HL-60/S4 (cell line): Measurements from ENCODE around the gene PKNOX2.

Experiments
- in situ Hi-C: fragments of 300-500 bp; cut with MboI; formaldehyde crosslinking; loops from 2 replicates; pipeline ENCODE4 v1.14.3; 2022; ENCODE audit warnings: low sequenced_read_pairs

Gene PKNOX2

DNA sequence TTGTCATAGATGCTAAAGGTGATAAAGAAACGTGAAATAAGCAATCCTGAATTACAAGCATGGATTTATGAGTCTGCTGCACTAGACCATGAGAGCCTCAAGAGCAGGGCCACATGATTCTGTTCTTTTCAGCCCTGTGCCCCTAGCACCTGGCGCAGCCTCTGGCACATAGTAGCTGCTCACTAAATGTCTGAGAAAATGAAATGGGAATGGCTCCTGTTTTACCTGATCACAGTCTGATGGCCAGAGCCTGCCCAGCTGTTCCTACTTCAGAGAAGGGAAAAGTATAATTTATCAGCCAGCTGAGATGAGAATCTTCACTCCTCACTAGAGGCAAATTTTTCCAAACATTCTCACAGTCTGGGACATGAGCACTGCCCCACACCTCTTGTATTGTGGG, 10.7 kb upstream of the PKNOX2 start:
- in situ Hi-C loops, result loop anchor here (25.0 kb wide), 1 partner anchor 208 kb away; no protein-coding TSS in a partner anchor

DNA sequence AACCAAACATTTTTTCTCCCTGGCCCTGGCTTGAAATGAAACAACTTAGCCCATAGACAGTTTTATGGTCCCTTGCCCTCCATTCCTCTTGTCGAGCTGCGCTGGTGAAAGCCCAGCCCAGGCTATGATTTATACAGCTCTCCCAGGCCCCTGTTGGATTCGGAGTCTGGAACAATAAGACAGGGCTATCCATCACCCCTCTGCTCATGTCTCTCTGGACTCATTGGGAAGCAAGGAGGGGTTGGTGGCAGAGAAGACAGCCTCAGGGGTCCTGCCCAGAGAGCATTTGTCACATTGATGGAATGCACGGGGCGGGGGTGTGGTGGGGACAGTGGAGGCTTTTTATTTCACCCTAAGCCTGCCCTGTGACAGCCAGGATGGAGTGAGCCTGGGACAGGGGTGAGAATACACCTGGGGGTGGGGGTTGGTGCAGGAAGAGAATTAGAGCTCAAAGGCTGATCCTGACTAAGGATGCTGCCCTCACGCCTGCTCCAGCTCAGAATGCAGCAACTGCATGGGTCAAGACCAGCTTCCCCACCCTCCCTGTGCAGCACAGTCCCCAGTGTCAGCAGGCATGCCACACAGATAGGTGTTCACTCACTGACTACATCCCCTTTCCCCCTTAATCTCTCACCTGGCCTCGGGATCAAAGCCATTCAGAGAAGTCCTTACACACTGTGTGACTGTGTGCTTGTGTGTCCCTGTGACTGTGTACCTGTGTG, 10.0 kb upstream of the PKNOX2 start:
- in situ Hi-C loops, result loop anchor here (25.0 kb wide), 1 partner anchor 208 kb away; no protein-coding TSS in a partner anchor

DNA sequence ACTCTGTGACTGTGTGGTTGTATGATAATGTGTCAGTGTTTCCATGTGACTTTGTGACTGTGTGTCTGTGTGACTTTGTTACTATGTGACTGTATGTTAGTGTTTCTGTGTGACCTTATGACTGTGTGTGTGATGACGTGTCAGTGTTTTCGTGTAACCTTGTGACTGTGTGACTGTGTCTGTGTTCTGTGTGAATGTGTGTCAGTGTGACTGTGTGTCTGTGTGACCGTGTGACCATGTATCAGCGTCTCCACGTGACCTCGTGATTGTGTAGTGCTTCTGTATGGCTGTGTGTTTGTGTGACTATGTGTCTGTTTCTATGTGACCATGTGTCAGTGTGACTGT, 9.5 kb upstream of the PKNOX2 start:
- in situ Hi-C loops, result loop anchor here (25.0 kb wide), 1 partner anchor 207 kb away; no protein-coding TSS in a partner anchor

DNA sequence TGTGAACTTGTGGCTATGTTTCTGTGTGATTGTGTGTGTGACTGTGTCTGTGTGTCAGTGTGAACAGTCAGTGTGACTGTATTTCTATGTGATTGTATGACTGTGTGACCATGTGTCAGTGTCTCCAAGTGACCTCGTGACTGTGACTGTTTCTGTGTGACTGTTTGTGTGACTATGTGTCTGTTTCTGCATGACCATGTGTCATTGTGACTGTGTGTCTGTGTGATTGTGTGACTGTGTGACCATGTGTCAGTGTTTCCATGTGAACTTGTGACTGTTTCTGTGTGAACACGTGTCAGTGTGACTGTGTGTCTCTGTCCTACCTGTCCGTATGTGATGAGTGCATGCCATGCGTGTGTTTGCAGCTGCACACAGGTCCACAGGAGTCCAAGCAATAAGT, 8.8 kb upstream of the PKNOX2 start:
- in situ Hi-C loops, result loop anchor here (25.0 kb wide), 1 partner anchor 207 kb away; no protein-coding TSS in a partner anchor

DNA sequence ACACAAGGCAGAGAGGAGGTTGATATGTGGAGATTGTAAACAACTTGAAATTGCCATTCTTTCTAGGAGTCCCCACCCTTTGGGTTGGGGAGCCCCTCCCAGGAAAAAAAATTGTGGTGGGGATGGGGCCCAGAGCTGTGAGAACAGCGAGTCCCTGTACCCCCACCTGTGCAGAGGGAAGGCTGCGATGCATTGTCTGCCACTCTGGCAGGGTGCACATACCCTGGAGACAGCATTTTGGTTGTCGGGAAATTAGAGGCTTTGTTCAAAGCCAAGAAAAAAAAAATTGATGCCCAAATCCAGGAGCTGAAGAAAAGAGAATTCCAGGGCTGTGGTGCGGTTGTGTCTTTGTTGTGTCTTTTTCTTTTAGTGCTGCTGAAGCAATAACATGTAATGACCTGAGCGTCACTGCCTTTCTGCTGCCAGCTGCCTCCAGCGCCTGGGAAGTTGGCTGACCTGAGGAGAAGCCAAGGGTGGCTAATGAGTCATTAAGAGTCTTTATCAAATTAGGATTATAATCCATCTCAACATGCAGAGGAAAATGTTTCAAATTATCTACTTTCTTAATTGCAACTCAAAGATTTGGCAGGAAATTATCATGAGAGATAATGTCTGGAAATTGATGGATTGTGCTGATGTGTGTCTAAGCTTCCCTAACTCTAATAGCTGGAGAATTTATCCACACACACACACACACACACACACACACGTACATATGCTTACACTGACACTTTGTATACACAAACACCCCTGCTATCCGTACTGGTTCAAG, 8.0 kb upstream of the PKNOX2 start:
- in situ Hi-C loops, result loop anchor here (25.0 kb wide), 1 partner anchor 206 kb away; no protein-coding TSS in a partner anchor

GRCh38 chr11:125157118-125157733, 7.3 kb upstream of the PKNOX2 start:
- in situ Hi-C loops, result loop anchor here (25.0 kb wide), 1 partner anchor 205 kb away; no protein-coding TSS in a partner anchor

DNA sequence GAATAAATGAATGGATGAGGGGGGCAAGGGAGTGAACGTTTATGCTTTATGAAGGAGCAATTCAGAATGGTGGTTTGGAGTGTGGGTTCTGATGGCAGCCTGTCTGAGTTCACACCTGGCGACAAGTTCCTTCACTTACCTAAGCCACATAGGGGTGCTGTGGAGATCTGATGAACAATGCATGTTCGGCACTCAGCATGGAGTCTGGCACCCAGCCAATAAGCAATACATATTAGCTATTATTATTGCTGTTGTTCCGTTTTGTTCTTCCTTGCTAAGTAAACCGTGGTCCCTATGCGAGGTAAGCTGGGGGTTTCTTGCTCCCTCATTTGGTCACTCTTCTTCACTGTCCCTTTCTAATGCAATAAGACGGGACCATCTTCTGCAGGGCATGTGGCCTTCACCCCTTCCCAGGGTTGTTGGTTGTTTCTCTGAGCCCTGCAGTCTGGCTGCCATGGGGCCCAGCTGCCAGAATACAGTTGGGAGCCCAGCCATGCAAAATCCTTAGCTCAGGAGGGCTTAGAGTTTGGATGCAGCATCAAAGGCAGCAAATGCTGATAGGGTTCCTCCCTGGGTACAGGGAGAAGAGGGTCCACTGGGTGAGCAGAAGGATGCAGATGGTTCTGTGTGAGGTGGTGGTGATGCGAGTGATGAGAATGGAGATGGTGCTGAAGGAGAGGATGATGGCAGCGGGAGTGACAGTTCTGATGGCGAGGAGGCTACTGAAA, 6.4 kb upstream of the PKNOX2 start:
- in situ Hi-C loops, result loop anchor here (25.0 kb wide), 1 partner anchor 204 kb away; no protein-coding TSS in a partner anchor

- in situ Hi-C loops, result loop anchor here (25.0 kb wide), 1 partner anchor 200 kb away; no protein-coding TSS in a partner anchor
Observed at GRCh38 chr11:125162743-125163142, 1.8 kb upstream of the PKNOX2 start.

DNA sequence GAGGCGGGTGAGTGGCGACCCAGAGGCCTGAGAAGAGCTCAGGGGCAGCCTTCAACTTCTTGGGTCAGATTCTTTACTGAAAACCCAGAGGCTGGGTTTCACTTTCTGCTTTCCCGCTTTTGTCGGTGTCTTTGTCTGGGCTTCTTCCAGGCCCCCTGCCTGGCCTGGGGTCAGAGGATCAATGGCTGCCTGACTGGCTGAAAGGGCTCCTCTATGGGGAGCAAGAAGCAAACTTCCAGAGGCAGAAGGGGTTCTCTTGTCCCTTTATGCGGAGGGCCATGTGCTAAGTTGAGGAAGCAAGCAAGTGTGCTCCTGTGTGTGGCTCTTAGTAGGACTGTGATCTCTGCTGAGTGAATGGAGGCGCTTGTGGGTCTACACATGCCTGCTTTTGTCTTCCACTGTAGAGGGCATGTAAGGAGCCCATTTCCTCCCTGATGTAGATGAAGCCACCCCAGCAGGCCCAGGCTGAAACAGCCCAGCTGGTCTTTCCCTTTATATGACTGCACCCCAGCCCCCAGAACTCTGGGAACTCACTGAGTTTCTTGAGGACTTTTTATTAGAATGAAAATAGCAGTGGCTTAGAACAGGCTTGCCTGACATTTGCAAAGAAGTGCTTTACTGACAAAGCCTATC, 1.0 kb upstream of the PKNOX2 start:
- in situ Hi-C loops, result loop anchor here (25.0 kb wide), 1 partner anchor 199 kb away; no protein-coding TSS in a partner anchor

DNA sequence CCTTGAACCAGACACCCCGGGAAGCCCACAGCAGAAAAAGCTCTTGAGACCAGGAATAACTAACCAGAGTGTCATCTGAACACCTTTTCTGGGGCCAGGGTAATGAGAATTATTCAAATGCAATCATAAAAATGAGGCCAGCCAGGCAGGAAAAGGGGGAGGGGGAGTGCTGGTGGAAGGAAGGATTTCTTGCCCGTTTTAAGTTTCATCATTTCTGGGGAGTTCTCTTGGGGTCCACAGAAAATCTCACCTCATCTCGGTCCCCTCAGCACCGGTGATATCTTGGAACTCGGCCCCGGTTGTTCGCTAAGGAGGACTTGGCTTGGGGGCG, 495 bp upstream of the PKNOX2 start:
- in situ Hi-C loops, result loop anchor here (25.0 kb wide), 1 partner anchor 198 kb away; no protein-coding TSS in a partner anchor

DNA sequence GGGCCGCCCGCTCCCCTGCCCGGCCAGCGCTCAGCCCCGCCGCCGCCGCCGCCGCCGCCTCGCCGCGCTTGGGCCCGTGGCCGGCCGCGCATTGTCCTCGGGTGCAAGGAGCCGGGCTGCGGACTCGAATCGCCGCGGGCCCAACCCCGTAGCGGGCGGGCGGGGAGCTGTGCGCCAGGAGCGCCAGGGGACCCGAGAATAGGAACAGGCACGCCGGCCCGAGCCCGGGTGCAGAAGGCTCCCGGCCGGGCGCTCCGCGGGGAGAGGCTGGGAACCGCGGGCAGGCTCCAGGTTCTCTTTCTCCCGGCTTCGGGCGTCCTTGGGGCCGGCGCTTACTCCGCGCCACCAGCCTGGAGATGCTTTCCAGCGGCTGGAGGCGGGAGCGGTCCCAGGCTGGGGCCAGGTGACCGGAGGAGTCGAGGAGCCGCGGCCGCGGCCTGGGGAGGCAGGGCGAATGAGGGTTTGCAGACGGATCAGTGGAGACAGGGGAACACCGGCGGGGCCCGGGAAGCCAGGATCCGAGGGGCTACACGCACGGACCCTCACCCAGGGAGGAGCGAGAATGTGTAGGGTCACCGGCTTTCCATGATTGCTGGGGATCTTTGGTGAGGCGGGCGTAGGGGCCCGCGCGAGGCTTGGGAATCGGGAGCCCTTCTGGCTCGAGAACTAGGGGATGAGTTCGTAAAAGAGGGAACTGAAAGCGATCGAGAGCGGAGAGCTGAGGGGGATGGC, 726 bp downstream of the PKNOX2 start:
- in situ Hi-C loops, result loop anchor here (25.0 kb wide), 1 partner anchor 197 kb away; no protein-coding TSS in a partner anchor

DNA sequence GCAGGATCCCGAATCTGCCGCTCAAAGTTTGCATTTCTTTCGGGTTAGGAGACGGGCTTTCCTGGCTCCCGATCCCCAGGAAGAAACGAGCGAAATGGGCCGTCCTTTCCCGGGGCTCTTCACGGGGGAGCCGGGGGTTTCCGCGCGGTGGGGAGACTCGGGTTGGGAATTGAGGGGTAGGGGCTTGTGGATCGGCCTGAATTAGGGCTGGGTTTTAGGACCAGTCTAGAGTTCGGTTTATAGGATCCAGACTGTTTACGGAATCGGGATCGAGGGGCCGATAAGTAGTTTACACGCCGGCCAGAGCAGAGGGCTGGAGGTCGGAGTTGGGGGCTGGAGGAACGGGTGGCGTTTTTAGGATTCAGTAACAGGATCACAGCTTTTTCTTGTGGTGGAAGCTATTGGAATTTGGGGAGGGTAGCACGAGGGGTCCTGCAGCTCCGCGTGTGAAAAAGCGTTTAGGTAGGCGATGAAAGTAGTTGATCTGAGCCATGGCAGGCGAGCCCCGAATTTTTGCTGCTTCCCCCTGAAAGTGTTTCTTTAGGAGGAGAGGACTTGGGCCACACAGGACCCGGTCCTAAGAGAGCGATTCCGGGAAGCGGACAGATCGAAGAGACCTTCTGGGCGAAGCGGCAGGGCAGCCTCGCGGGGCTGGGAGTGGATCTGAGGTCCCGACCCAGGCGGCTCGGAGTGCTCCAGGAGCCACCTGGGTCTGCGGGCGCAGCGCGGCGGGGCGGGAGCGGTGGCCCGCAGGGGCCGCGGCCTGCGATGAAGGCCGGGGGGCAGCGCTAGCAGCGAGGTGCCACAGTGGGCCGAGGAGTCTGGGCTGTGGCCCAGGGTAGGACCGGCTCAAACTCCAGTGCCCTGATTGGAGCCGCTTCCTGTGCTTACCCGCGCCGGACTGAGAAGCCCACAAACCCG, 1.6 kb downstream of the PKNOX2 start:
- in situ Hi-C loops, result loop anchor here (25.0 kb wide), 1 partner anchor 196 kb away; no protein-coding TSS in a partner anchor

DNA sequence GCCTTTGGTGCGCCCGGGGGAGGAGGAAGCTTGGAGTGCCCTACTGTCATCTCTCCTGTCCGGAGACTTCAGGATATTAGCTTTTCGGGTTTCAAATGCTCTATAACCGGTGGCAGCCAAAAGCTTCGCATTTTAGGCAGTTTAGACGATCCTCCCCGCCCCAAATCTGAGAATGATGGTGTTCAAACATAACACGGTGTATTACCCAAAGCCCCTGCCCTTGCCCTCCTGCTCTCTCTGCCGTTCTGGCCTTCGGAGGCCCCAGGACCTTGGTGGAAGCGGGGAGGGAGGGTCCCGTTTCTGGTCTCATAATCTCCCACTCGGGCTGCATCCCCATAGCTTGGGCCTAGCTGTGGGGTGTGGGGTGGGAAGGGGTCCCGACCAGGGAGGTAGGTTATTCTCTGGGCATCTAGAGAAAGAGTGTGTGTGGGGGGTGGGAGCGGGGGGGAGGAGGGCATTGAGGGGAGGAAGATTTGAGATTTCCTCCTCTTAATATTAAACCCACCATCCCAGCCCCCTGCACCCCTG, 2.3 kb downstream of the PKNOX2 start:
- in situ Hi-C loops, result loop anchor here (25.0 kb wide), 1 partner anchor 195 kb away; no protein-coding TSS in a partner anchor

GRCh38 chr11:125167292-125167953, 2.9 kb downstream of the PKNOX2 start:
- in situ Hi-C loops, result loop anchor here (25.0 kb wide), 1 partner anchor 195 kb away; no protein-coding TSS in a partner anchor

DNA sequence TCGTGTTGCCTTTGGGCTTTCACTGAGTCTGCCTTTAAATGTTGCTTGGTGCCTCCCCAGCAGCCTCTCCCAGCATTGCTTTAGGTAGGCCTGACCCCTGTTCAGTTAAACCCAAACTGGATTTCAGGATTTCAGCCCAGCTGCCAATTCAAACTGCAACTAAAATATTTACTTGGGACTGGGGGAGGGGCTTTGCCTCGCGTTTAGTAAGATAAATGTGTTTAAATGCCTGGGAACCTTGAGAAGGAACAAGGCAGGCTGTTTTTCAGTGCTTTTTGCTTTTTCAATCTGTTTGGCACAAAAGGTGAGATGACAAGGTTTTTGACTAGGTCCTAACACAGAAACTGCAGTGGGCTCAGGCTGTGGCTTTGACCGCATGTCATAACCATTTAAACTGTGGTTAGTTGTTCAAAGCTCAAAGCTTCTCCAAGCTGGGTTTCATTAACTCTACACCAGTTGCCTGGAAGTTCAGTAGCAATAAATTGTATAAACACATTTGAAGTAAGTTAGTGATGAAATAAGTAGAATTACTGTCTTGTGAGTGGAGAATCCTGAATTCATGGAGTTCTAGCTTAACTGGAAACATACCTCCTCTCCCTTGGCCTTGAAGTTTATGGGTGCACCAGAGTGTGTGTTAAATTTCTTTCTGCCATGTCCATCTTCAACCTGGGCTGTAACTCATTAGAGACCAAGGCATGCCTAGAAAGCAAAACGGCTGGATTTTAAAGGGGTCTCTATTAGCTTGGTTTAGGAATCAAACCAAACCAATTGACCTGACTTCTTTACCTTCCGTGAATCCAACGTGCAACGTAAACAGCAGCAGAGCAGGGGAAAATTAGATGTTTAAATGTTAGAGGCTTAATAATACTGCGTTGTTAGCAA, 3.6 kb downstream of the PKNOX2 start:
- in situ Hi-C loops, result loop anchor here (25.0 kb wide), 1 partner anchor 194 kb away; no protein-coding TSS in a partner anchor

DNA sequence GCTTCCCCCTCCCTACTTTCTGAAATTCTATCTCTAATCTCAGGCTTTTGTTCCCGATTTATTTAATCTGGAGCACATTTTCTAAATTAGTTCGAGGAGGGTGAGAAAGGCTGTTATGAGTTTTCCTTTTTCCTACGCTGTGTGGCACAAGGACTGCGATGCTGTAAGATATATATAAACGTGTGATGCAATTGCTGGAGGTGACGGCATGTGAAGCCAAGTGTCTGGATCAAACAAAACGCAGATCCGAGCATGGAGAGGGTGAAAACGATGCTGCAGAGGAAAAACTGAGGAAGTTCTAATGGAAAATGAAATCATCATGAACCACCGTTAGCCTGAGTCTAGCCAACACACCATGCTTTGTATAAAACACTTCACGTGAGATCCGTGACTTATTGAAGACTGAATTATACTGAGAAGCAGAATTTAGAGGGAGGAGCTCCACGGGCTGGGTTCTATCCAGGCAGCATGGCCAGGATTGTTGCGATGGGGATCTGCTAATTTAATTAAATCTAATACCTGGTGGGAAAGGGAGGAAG, 4.4 kb downstream of the PKNOX2 start:
- in situ Hi-C loops, result loop anchor here (25.0 kb wide), 1 partner anchor 193 kb away; no protein-coding TSS in a partner anchor
